Muscle of leg (tissue), 11 donors: Measurements from ENCODE around the gene FRAS1. TPM values are rescaled to one million over a fixed set of nuclear protein-coding genes. Genes with fewer than 3 reads are reported as not detected.

Experiments
- DNase-seq: peaks from one replicate; pipeline ENCODE4 v3.0.0; 2013
- H3K27ac ChIP-seq: one replicate; pipeline ENCODE4 v1.5.1; 2013; ENCODE audit warnings: mild to moderate bottlenecking, low read length, control low read depth
- H3K27me3 ChIP-seq: one replicate; pipeline ENCODE4 v1.6.1; 2013; ENCODE audit warnings: low read length; ENCODE audit not compliant: control insufficient read depth, insufficient read depth
- H3K36me3 ChIP-seq: one replicate; pipeline ENCODE4 v1.6.1; 2013; ENCODE audit warnings: low read length; ENCODE audit not compliant: control insufficient read depth, insufficient read depth
- H3K4me1 ChIP-seq: one replicate; pipeline ENCODE4 v1.6.1; 2013; ENCODE audit warnings: low read length; ENCODE audit not compliant: control insufficient read depth, insufficient read depth
- H3K4me3 ChIP-seq: one replicate; pipeline ENCODE4 v1.5.1; 2013; ENCODE audit warnings: low read length, control low read depth
- H3K9me3 ChIP-seq: replicated peaks from 2 replicates; pipeline ENCODE4 v1.6.1; 2013; ENCODE audit warnings: low read depth, low read length; ENCODE audit not compliant: control insufficient read depth
- WGBS: methylation state at CpG from one replicate; pipeline ENCODE4 v1.1.5; 2013; ENCODE audit warnings: missing lambda C conversion rate; ENCODE audit not compliant: insufficient coverage; 5-methylcytosine and 5-hydroxymethylcytosine counted together
- polyA plus RNA-seq, 8 donors: library from polyadenylated mRNA; unstranded; fragments of 120-200 nt; gene quantifications; one replicate each; pipeline versions ENCODE4 v1.2.1 to v1.2.3, GENCODE V29; 2013; ENCODE audit warnings: inconsistent platforms in 1 of 8, low replicate concordance in 1 of 8; ENCODE audit not compliant: insufficient read length in 8 of 8, insufficient read depth in 1 of 8
- total RNA-seq: library from RNA; stranded (reverse); fragments of 120-200 nt; gene quantifications from one replicate; pipeline ENCODE4 v1.2.4, GENCODE V29; 2013

Gene FRAS1
- total and polyA plus RNA-seq, 9 donors, result 3.6 to 15.8 (median 7.4) TPM

DNA sequence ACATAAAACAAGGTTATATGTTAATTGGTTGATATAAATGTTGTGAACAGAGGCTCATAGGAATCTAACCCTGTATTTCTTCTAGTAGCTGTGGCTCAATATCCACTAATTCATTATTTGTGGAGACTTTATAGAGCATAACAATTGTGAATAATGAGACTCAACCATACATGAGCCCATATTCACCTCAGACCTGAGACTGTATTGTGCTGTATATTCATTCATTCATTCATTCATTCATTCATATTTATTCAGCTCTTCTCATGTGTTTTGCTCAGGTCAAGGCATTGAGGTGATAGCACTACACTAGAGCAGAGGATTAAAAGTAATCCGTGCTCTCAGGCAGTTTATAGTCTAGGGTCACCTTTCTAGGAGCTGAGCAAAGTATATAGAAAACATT, 470.0 kb downstream of the FRAS1 start:
- no peak for DNase-seq
- H3K27me3 ChIP-seq, result no peaks in the 10 kb centered on the region
- WGBS, result no CpG with 5 or more reads among the region's 1 CpG

DNA sequence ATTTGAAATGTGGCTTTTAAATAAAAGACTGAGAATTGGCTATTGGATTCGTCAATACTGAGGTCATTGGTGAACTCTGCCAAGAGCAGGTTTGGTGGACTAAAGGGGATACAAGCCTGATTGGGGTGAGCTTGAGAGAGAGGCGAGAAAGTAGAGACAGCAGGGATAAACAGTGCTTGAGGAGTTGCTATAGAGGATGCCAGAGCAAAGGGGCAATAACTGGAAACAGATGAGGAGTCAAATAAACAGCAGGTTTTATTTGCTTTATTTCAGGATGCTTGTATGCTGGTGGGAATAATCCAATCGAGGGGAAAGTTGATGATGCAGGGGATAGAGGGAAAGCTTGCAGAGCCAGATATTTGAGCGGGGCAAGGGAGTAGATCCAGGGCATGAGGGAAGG, 470.4 kb downstream of the FRAS1 start:
- Histone ChIP-seq H3K27ac (no peak overlapping the region), H3K4me1 (no peaks in the 10 kb centered on the region), H3K4me3 (no peak overlapping the region), H3K36me3 (no peaks in the 10 kb centered on the region), H3K27me3 (no peaks in the 10 kb centered on the region), H3K9me3 (peaks cover 3% of the 10 kb centered on the region)
- WGBS, result 77% methylated on average over 4 of the region's 4 CpGs
- no peak for DNase-seq

More for the DNA sequence above, 470.0 kb downstream of the FRAS1 start:
- Histone ChIP-seq H3K27ac (no peak overlapping the region), H3K36me3 (no peaks in the 10 kb centered on the region), H3K4me1 (no peaks in the 10 kb centered on the region), H3K9me3 (peaks cover 3% of the 10 kb centered on the region), H3K4me3 (no peak overlapping the region)

DNA sequence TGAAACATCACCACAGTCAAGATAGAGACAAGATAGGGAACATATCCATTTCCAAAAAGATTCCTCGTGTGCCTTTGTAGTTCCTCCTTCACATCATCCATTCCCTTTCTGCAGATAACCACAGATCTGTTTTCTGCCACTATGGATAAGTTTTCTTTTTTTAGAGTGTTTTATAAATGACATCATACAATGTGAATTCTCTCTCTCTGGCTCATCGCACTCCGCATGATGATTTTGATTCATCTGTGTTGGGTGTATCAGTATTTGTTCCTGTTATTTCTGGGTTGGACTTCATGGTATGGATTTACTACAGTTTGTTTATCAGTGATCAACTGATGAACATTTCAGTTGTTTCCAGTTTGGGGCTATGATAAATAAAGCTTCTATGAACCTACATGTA, 471.2 kb downstream of the FRAS1 start:
- Histone ChIP-seq H3K4me3 (no peak overlapping the region), H3K36me3 (no peaks in the 10 kb centered on the region), H3K4me1 (no peaks in the 10 kb centered on the region), H3K27ac (no peak overlapping the region), H3K9me3 (peaks cover 3% of the 10 kb centered on the region), H3K27me3 (no peaks in the 10 kb centered on the region)
- no CpG with 5 or more reads among the region's 3 CpGs for WGBS
- DNase-seq, result no peak

DNA sequence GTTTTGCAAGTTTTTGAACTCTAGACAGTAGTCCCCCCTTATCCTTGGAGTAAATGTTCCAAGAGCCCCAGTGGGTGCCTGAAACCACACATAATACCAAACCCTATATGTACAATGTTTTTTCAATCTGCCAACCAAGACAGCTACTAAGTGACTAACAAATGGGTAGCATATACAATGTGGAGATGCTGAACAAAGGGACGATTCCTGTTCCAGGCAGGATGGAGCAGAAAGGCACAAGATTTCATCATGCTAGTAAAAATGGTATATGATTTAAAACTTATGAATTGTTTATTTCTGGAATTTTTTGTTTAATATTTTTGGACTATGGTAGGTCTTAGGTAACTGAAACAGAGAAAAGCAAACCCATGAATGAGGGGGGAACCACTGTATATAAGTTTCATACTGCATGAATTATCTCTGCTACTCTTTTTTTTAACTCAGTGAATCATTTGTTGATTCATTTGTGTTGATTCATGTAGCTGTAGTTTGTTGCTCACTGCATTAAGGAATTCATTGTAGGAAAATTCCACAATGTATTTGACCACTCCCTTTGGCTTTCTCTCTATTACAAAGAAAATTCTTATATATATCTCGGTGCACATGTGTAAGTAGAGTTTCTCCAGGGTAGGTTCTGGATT, 472.6 kb downstream of the FRAS1 start:
- Histone ChIP-seq H3K4me3 (no peak overlapping the region), H3K4me1 (no peaks in the 10 kb centered on the region), H3K27ac (no peak overlapping the region), H3K27me3 (no peaks in the 10 kb centered on the region), H3K9me3 (peaks cover 3% of the 10 kb centered on the region), H3K36me3 (no peaks in the 10 kb centered on the region)
- DNase-seq, result no peak
- 86% methylated on average over 1 of the region's 2 CpGs for WGBS

DNA sequence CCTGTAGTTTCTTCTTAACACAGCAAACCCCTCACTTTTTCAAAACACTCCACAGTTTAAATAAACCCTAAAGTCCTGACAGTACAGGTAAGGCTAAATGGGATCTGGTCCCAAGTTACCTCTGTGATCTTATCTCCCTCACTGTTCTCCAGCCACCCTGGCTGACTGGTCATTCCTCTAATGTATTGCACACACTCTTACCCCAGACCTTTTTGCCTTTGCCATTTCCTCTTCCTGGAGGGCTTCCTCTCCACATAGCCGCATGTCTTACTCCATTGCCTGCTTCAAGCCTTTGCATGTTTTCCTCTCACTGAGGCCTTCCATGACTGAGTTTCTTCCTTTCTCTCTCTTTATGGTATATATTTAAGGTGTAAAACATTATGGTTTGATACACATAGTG, 474.9 kb downstream of the FRAS1 start:
- H3K4me1 ChIP-seq, result no peaks in the 10 kb centered on the region
- WGBS, result no CpG with 5 or more reads among the region's 1 CpG
- no peaks in the 10 kb centered on the region for H3K36me3 ChIP-seq
- no peak for DNase-seq
- no peaks in the 10 kb centered on the region for H3K27me3 ChIP-seq
- no peak overlapping the region for H3K27ac ChIP-seq
- peaks cover 3% of the 10 kb centered on the region for H3K9me3 ChIP-seq
- no peak overlapping the region for H3K4me3 ChIP-seq

DNA sequence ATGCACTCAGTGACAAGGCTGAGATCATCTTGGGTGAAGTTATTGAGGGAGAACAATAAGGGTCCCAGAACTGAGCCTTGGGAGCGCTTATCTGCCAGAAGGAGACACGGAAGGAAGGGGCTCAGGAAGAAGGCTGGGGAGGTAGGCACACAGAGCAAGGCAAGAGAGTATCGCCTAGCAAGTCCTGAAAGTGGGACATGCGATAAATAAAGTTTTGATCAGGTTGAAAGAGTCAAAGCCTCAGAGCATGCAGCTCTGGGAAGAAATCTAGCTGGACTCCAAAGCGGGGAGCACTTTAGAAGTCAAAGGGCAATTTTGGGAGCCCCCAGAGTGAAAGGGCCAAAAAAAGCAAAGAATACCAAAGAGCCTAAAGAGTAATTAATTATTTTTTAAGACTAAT, 476.7 kb downstream of the FRAS1 start:
- no peak for DNase-seq
- no peak overlapping the region for H3K27ac ChIP-seq
- no peaks in the 10 kb centered on the region for H3K36me3 ChIP-seq
- no peaks in the 10 kb centered on the region for H3K4me1 ChIP-seq
- WGBS, result 92% methylated on average over 5 of the region's 5 CpGs
- no peaks in the 10 kb centered on the region for H3K27me3 ChIP-seq
- H3K4me3 ChIP-seq, result no peak overlapping the region
- H3K9me3 ChIP-seq, result peaks cover 3% of the 10 kb centered on the region

DNA sequence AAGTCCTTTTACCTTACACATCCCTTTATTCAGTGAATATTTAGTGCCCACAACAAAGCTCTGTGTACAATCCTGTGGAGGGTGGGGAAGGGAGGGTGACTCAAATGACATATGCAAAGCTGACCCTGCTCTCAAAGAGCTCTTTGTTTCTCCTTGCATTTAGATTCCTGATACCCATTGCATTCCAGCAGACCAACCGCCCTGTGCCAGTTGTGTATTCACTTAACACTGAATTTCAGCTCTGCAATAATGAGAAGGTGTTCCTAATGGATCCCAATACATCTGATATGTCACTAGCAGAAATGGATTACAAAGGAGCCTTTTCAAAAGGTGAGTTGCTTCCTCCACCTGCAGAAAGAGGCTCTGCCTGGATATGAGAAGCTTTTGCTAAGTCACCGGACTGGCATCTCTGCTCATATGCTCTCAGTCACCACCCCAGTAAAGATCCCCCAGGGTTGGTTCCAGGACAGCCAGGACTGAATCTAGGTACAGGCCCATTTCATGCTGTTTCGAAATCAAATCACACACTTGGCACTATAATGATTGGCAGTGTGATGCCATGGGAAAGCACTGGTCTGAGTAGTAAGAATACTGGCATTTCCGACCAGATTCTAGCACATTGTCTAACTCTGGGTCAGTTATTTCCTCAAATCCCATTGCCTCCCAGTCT, 477.3 kb downstream of the FRAS1 start:
- H3K27me3 ChIP-seq, result no peaks in the 10 kb centered on the region
- no peaks in the 10 kb centered on the region for H3K36me3 ChIP-seq
- no peak overlapping the region for H3K4me3 ChIP-seq
- 73% methylated on average over 3 of the region's 4 CpGs for WGBS
- DNase-seq, result peak; percentile 17
- no peak overlapping the region for H3K27ac ChIP-seq
- H3K4me1 ChIP-seq, result no peaks in the 10 kb centered on the region
- peaks cover 3% of the 10 kb centered on the region for H3K9me3 ChIP-seq

DNA sequence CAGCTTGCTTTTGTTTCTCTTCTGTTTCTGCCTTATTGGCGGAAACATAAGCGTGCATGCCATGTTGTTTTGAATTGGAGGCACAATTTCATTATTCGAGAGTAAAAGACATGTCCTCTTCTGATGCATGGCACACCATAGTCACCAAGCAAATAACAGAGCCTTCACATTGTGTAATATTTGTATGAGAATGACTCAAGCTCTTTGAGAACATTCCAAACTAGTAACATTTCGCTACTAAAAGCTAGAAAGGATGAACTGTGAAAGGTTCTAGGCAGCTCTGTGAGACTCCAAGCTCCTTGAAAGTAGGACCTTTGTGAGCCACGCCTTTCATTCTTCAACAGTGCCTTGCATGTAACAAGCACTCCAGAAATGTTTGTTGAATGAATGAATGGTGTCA, 485.2 kb downstream of the FRAS1 start:
- WGBS, result 100% methylated on average over 1 of the region's 5 CpGs
- H3K4me3 ChIP-seq, result no peak overlapping the region
- no peak for DNase-seq
- peaks cover 3% of the 10 kb centered on the region for H3K4me1 ChIP-seq
- H3K27ac ChIP-seq, result no peak overlapping the region
- H3K27me3 ChIP-seq, result no peaks in the 10 kb centered on the region
- H3K36me3 ChIP-seq, result no peaks in the 10 kb centered on the region
- no peaks in the 10 kb centered on the region for H3K9me3 ChIP-seq

DNA sequence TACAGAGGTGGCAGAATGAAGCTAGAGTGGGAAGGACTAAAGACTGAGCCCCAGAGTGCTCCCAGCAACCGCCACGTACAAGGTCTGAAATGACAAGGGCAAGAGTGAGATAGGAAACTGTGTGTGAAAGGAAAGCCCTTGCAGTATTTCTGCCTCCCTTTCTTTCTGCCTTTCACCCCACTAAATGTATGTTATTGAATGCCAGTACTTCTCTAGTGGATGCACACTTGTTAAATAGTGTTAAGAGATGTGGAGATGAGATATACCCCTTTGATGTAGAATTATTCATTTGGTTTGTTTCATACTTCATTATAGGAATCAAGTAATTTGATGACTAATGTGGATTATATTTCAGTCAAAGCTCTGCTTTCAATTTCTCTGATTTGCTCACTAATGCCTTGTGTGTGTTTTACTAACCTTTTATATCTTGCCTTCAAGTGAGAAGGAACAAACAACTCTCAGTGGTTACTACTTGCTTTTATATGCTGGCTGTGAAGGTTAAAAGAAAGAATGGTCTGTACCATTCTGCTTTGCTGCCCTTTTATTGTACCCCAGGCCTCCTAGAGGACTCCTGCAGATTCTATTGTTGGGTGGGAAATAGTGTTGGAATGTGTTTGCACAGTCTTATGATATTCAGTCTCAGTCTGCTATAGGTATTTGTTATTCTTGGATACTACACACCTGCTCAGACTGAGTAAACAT, 486.5 kb downstream of the FRAS1 start:
- no CpG with 5 or more reads among the region's 2 CpGs for WGBS
- DNase-seq, result no peak

DNA sequence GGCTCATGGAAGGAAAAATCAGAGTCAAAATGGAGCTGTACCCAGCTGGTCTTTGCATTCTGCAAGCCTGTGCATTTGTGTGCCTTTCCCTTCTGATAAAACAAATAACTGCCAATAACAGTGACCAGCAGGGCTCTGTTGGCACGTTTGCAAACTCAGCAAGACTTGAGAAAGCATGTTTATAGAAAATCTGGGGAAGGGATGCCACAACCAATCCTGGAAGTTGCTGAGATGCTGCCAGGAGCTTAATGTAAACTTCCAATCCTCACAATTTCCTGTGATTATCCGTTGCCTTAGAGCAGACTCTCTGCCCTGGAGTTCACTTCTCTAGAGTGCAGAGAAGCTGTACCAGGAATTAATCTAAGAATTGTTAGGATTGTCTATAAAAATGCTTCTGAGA, 487.6 kb downstream of the FRAS1 start:
- Histone ChIP-seq H3K9me3 (no peaks in the 10 kb centered on the region), H3K27me3 (no peaks in the 10 kb centered on the region), H3K36me3 (no peaks in the 10 kb centered on the region), H3K4me1 (peaks cover 3% of the 10 kb centered on the region), H3K27ac (no peak overlapping the region), H3K4me3 (no peak overlapping the region)
- WGBS, result no CpG with 5 or more reads among the region's 2 CpGs
- no peak for DNase-seq

More for the DNA sequence above, 486.5 kb downstream of the FRAS1 start:
- Histone ChIP-seq H3K27me3 (no peaks in the 10 kb centered on the region), H3K4me1 (peaks cover 3% of the 10 kb centered on the region), H3K9me3 (no peaks in the 10 kb centered on the region), H3K27ac (no peak overlapping the region), H3K4me3 (no peak overlapping the region), H3K36me3 (no peaks in the 10 kb centered on the region)
